ENCODE results near the gene SSBP1.
"Not testable (repeated sequence)": the region's sequence is repeated elsewhere in the genome, so short reads cannot be mapped to it uniquely, and the experiment has no call there.

Gene SSBP1, protein sequence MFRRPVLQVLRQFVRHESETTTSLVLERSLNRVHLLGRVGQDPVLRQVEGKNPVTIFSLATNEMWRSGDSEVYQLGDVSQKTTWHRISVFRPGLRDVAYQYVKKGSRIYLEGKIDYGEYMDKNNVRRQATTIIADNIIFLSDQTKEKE

DNA sequence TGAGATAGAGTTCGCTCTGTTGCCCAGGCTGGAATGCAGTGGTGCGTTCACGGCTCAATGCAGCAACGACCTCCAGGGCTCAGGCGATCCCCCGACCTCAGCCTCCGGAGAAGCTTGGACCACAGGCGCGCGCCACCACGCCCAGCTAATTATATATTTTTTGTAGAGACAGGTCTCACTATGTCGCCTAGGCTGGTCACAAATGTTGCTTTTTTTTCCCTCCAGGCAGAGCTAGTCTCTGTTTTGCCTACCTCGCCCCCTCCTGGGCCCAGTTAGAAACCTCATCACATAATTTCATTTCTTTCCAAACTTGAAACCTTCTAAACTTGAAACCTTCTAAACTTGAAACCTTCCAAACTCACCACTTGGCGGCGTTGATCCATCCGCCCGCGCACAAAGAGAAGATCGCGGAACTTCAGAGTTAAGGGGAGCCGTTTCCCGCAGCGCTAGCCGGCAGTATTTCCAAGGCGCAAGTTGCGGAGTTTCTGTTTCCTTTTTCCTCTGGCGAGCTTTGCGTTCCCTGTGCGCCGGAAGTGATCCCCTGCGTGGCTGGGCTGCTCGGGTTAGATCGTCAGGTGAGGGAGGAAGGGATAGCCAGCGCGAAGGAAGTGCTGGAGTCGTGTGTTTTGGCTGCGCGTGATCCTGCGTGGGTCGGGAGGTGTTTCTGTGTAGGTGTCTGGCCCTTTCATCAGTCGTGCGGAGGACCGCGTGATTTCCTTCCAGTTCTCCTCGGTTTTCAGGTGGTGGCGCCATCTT lies at the start of gene SSBP1:
Gene SSBP1 (plus strand): TSS at position 523 of the 756 bp plus-strand sequence. CDS start 809 bp downstream, outside the sequence.
- peak; percentile 81 for DNase-seq (ENCODE audit: low read depth)

DNA sequence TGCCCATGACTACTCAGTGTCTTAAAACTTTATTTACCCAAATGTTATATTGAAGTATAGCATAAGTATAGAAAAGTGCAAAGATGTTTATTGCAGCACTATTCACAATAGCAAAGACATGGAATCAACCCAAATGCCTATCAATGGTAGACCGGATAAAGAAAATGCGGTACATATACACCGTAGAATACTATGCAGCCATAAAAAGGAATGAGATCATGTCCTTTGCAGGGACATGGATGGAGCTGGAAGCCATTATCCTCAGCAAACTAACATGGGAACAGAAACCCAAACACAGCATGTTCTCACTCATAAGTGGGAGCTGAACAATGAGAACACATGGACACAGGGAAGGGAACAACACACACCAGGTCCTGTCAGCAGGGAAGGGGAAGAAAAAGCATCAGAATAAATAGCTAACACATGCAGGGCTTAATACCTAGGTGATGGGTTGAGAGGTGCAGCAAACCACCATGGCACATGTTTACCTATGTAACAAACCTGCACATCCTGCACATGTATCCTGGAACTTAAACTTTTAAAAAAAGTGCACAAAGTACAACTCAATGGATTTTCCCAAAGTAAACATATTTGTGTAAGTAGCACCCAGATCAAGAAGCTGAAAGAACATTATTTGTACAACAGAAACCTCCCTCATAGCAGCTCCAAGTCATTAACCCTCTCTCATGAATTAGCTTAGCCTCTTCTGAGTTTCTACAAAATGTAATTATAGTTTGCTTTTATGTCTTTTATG lies 48.9 kb upstream of the SSBP1 start:
- DNase-seq (ENCODE audit: low read depth), result not testable (repeated sequence)

DNA sequence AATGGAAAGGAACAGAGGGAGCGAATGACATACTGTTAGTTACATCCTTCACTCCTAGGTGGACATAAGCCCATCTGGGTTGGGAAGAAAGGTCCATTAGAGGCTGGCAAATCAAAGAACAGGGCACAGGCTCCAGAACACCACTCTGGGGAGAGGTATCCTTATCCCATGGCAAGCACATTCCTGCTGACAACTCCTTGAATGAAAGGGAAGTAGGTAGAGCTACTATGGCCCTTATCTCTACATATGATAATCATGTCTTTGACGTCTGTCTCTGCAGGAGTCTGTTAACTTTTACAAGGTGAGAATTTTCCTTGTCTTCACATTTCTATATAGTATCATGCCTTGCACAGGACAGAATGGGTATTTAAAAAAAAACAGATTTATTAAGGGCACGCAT lies 46.6 kb upstream of the SSBP1 start:
- no peak for DNase-seq (ENCODE audit: low read depth)

DNA sequence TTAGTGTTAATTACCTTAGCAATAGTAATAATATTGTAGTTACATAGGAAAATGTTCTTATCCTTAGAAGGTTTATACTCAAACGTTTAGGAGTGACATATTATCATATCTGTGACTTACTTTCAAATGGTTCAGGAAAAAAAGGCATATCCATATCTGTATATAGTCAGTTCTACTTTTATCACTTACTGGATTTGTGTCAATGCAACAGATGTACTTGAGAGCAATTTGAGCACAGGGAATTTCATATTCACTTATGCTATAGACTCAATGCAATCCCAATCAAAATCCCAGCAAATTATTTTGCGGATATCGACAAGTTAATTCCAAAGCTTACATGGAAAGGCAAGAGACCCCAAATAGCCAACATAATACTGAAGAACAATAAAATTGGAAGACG lies 46.2 kb upstream of the SSBP1 start:
- no peak for DNase-seq (ENCODE audit: low read depth)

DNA sequence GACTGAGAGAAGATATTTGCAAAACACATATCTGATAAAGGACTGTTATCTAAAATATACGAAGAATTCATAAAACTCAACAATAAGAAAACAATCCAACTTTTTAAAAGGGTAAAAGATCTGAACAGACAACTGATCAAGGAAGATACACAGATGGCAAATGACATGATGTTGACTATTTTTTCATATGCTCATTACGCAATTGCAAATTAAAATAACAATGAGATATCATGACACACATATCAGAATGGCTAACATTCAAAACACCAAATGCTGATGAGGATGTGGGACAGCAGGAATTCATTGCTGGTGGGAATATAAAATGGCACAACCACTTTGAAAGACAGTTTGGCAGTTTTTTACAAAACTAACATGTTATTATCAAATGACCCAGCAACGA lies 45.1 kb upstream of the SSBP1 start:
- DNase-seq (ENCODE audit: low read depth), result no peak

DNA sequence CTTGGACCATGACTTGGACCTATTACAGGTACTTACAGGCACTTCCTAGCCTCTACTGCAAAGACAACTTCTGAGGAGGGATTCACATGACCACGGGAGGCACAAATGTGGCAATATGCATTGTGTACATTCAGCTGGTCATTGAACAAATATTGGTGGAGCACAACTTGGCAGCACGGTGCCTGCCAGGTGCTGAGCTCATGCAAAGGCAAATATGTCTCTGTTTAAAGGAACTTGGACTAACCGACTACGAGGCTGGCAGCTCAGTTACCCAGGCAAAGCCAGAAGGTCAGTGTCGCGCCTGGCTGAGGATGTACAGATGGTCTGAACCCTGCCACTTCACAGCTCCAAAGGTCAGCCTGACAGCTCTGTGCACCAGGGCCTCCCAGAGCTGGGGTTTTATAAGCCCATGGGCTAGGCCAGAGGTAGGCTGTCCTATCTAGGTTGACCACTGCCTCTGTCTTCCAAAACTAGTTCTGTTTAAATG lies 42.3 kb upstream of the SSBP1 start:
- DNase-seq (ENCODE audit: low read depth), result no peak

DNA sequence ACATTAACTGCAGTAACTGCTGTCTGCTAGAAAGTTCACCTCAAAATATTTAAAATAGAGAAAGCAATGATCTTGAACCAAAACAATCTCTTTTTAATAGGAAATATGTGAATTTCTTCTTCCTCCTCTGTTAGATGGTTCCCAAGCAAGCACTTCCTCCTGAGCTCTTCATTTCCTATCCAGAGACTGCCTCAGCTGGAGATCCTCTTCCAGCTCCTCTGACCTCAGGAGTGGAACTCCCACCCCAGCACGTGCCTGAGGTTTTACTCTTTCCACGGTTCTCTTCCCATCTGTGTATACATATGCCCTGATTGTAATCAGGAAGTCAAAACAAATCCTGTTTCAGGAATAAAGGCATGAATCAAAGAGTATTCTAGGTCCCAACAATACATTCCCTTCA lies 41.8 kb upstream of the SSBP1 start:
- DNase-seq (ENCODE audit: low read depth), result no peak

DNA sequence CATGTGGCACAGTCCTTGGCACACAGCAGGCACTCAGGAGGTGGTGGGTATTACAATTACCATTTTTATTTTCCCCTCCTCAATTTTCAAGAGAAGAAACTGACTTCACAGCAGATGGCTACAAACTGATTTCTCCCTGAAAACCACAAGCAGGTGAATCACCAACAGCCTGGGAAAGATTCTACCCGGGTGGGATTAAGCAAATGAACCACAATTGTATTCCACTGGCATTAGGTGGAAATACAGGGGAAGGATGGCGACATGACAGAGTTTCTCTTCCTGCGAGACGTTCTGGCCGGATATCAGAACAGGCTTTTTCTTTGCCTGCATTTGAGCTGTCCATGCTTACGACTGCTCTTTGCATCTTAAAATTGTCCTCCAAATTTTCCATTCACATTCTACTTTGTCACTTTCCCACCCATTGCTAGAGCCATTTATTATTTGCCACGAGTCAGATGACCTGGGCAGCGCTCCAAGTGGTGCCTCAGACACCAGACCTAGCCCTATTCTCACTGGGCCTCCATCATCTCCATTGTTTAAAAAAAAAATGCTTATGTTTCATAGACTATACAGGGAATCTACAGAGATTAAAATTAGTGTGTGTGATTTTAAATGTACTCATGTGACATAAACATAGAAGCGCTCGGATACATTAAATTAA lies 40.8 kb upstream of the SSBP1 start:
- no peak for DNase-seq (ENCODE audit: low read depth)

DNA sequence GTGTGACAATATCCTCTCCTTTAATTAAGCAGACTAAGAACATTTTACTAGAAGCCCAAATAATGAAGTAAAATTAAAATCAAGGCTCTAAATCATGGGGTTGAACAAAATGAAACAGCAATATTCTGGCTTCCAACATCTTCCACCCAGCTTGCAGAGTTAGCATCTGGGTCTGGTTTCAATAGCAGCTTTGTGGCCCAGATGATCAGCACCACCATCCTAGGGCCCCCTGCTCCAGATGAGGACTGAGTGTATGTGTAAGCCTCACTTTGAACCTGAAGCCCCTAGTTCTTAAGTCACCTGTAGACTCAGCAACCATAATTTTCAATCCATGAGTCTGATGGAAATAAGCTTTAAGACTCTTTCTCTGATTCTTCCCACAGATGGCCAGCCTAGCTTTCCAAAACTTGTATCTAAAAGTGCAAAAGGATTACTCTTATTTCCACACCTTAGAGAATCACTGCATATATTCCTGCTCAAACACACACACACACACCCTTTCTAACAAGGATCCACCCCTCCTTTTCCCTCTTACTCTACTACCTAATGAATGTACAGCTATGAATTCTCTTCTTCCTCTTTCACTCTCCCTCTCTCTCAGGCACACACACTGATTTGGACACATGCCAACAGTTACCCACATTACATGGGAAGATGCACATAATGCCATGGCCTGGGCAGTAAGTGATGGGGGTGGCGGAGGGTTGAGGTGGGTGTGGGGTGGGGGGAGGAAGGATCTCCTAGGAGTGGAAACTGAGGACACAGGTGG lies 39.7 kb upstream of the SSBP1 start:
- DNase-seq (ENCODE audit: low read depth), result no peak

DNA sequence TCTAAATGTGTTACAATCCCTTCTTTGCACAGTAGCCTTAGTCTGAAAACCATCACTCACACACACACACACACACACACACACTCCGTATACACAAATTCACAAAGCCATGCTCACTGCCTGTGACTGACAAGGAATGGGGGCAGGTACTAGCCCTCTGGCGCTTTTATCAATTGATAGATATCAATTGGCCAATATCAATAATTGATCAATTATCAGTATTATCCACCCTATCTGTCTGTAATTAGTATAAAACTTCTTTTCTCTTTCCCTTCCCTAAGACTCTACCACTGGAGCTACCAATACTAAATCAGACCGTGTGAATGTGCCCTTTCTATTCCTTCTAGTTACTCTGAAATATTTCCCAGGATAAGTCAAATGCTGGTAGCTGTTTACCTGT lies 38.3 kb upstream of the SSBP1 start:
- no peak for DNase-seq (ENCODE audit: low read depth)

DNA sequence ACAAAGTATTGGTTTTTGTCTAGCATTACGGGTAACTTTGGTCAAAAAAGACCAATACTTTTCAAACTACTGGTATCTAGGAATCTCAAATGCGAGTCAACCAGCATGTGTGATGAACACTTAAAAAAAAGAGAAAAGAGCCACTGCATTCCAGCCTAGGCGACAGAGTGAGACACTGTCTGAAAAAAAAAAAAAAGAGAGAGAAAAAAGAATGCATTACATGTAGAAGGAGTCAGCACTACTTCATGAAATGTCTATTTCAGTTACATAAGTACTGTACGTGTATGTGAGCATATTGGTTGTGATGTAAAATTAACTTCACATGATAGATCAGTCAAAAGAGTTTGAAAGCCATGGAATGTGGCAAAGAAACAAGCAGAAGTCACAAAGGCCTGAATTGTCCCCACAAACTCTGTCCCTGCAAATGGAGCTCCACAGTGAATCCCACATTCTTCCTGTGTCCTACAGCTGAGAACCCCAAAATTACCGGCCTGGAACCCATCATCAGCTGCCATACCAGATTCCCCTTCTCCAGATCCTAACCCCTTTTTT lies 37.8 kb upstream of the SSBP1 start:
- no peak for DNase-seq (ENCODE audit: low read depth)

DNA sequence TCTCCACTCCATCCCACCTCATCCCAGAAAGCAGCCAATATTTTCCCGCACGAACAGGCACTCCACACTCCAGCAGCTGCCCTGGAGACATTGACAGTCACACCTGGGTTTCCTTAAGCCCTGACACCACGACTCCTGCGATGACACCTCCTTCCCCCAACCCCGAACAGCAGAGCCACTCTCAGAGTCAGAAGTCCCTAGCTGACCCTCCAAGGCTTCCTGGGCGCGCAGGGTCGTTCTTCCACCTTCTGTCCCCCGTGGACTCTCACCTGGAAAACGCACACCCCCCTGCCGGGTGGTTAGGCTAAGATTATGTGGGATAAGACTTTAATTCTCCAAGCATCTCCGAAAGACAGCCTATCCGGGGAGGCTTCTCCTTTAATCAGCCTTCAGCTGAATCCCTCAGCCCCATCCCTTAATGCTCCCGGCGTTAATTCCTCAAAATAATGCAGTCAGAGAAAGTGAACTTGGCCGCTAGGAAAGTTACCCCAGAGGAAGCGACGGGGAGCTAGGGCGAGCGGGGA lies 37.2 kb upstream of the SSBP1 start:
- no peak for DNase-seq (ENCODE audit: low read depth)

DNA sequence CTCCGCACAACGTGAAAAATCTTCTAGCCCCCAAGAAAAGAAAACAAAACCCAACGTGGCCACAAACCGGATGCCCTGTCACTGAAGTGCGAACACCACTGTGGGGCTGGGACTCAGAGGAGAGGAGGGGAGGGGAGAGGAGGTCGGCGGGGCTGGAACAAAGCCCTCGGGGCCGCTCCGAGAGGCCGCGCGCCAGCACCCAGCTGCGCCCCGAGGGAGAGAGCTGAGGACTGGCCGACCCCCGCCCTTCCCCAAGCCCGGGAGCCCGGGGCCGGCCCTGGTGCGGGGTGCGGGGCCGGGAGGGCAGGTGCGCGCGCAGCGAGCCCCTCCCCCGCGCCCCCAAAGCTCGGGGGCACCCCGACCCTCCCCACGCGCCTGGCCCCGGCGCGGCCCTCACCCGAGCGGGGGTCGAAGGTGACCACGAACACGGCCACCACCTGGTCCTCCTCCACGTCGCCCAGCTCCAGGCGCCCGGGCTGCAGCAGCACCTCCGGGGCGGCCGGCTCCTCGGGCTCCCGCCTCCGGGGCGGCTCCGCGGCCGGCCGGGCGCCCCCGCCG lies 36.6 kb upstream of the SSBP1 start:
- DNase-seq (ENCODE audit: low read depth), result peak; percentile 37

DNA sequence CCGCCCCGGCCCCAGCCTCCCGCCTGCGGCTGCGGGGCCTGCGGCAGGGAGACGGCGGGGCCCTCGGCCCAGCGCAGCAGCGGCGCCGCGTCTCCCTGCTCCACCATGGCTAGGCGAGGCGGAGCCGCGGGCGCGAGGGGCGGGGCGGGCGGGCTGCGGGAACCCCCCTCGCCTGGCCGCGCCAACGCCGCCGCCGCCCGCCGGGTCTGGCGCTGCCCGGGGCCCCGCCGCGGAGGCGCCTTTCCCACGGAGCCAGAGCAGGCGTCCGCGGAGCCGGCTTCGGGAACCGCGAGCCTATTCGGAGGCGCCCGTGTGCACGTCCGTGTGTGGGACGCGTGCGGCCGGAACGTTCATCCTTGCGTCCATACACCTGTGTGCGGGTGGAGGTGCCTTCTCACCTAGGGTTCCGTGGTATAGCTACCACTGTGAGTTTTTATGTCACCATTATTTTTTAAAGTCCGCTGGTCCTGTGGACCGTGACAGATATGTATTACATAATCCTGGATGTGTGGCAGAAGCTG lies 36.1 kb upstream of the SSBP1 start, which contains the start of gene DENND11:
Gene DENND11 (minus strand): TSS at position 120 of the 521 bp plus-strand sequence. CDS start 13 bp downstream, at position 107.
- DNase-seq (ENCODE audit: low read depth), result peak; percentile 20

DNA sequence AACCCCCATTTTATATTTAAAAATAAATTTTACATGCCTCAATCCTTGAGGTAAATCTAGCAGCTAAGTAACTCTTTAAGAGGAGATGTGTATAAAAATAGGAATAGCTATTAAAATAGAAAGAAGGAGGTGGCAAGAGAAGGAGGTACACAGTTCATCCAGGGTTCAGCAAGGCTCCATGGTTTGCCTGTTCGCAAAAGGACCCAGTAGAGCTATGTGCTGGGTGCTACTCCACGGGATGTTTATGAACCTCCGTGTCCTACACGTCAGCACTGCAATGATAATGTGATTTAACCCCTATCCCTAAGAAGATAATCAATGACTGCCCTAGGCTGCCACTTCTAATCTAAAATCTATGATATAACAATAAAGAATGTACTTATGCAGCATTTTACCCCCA lies 35.3 kb upstream of the SSBP1 start:
- no peak for DNase-seq (ENCODE audit: low read depth)

DNA sequence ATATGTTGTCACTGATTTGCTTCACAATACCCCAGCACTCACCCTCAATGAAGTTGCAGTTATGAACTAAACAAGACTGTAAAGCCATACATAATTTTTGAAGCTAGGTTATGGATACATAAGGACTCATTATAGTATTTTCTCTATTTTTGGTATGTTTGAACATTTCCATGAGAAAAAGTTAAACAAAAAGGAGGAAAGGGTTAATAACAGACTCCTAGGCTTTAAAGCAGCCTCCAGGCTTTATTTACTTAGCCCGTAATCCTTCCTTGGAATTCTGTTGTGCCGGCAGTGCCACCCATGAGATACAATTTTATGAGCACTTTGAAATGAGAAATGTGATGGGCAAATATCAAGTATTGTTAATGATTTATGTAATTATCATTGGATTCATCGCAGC lies 34.0 kb upstream of the SSBP1 start:
- DNase-seq (ENCODE audit: low read depth), result no peak

DNA sequence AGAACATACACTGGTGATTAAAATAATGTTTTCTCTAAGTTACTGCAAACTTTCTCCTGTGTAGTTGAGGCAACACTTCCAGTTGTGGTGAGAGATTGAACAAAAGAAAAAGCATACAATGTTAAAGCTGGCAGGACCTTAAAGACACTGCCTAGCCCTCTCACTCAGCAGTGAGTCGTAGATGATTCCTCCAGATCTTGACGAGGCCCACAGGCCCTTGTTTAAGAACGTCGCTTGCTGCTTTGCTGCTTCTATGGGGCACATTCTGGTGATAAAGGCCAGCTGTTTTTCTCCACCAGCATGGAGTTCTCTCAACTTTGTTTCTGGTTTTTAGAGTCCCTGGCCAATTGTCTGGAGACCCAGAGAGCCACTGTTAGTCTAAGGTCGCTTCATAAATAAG lies 33.4 kb upstream of the SSBP1 start:
- DNase-seq (ENCODE audit: low read depth), result no peak

DNA sequence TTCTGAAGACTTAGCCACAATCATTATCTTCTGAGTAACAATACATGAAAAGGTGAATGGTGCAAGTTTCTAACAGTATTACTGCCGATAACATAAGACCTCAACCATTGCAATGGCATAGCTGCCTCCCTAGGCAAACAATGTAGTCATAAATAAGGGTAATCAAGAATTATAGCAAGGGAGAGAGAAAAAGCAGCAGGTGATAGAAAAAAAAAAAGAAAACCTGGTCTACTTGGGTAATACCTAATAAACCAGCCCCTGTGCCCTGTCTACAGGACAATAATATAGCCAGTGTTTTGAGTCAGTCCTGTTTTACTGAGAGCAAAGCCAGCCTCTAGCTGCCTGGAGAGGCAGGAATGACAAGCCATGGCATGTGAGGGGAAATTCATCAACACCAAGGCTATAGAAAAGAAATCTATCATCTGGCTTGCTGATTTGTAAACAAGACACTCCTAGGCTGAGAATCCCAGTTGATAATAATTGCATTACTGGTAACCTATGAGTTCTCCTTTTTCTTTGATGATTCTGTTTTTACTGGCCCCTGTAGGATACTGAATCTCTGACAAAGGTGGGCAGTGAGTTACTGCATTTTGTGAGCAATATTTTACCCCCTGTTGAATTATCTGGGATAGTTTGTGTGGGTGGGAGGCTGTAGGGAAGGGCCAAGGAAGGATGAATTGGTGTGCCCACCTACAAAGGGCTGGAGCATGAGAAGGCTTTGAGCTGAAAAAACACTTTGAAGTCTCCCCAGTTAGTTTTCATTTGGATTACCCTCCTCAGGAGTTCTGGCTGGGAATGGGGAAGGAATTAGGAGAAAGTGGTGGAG lies 31.7 kb upstream of the SSBP1 start:
- no peak for DNase-seq (ENCODE audit: low read depth)

DNA sequence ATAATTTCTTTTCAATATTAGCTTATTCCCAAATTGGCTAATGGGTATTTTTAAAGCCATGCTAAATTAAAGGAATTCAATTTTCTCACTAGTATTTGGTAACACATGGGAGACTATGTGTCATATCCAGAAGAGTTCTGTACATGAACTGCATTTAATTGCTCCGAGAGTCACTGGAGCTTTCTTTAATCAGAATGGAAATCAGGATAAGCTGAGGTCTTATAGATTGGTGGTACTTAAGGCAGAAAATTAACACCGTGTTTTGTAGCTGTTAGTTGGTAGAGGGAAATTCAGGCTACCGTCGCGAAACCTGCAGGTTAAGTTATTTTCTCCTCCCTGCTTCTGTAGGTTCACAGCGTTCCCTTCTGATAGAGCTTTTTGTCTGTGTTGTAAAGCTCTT lies 29.8 kb upstream of the SSBP1 start, which contains the start of gene WEE2:
Gene WEE2 (plus strand): TSS at position 3 of the 400 bp plus-strand sequence. CDS start 406 bp downstream, outside the sequence.
- no peak for DNase-seq (ENCODE audit: low read depth)

Measured in stimulated activated CD8-positive, alpha-beta memory T cell treated with anti-CD3 and anti-CD28 coated beads, Interleukin-7, amount 100 ng/mL, for 24 hours (primary cell).